HG03575 (cell line): ENCODE data around the gene NUTF2.

ENCODE experiments used
- ATAC-seq: cut with Tn5 transposase; IDR thresholded peaks from one replicate; pipeline ENCODE4 v1.9.1; 2021; ENCODE audit not compliant: unreplicated experiment, insufficient number of reproducible peaks, low FRiP score; ENCODE audit errors: extremely low read depth

NUTF2 gene

DNA sequence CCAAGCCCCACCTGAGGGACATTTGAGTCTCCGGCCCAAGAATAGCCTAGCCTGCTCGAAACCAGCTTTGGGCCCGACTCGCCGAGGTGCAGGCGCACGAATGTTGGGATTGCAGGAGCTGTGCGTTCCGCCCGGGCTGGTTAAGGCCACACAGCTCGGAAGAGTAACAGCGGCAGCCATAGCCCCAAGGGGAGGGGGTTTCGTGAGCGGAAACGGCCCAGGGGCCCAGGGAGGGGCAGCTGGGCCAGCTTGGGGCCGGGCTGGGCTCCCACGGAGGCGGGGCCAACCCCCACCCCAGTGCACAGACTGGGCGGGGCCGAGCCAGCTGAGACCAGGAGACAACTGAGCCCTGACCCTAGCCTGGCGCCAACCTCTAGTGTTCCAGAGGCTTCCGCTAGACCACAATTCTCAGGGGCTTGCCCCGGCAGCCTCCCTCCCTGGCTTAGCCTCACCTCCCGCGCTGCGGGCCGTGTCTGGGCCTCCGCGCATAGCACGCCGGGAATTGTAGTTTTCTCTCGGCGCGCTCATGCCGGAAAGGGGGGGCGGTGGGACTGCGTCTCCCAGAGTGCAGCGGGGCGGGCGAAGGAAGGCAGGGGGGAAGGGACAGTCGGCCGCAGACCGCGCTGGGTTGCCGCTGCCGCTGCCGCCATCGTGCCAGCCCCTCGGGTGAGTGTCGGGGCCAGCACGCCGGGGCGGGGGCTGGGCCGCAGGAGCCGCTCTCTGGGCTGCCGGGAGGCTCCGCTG lies at the start of gene NUTF2:
Gene NUTF2, plus strand, starts transcription at position 614 of the 744 bp plus-strand sequence. CDS start 18,198 bp downstream, outside the sequence.
- peak; percentile 33 for ATAC-seq

- no peak for ATAC-seq
Measured at GRCh38 chr16:67800338-67800926, 46.3 kb upstream of the NUTF2 start.

- no peak for ATAC-seq
Measured at GRCh38 chr16:67801241-67801640, 45.5 kb upstream of the NUTF2 start.

GRCh38 chr16:67801883-67802282 lies 44.9 kb upstream of the NUTF2 start:
- ATAC-seq: no peak

DNA sequence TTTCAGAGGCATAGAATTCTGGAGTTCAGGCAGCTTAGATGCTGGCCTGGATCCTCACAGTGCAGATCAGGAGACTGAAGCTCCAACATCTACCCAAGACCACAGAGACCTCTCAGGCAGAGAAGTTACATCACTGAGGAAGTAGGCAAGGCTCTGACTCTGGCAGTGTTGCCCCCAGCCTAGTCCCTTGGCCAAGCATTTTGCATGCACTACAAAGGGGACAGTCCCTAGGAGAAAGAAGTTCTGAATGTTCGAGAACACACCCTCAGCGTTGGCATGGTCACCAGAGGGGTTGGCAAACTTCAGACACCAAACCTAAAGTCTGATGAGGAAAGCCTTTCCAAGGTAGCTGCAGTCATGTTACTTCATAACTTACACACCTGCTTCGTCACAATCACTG lies 42.8 kb upstream of the NUTF2 start:
- ATAC-seq: no peak

DNA sequence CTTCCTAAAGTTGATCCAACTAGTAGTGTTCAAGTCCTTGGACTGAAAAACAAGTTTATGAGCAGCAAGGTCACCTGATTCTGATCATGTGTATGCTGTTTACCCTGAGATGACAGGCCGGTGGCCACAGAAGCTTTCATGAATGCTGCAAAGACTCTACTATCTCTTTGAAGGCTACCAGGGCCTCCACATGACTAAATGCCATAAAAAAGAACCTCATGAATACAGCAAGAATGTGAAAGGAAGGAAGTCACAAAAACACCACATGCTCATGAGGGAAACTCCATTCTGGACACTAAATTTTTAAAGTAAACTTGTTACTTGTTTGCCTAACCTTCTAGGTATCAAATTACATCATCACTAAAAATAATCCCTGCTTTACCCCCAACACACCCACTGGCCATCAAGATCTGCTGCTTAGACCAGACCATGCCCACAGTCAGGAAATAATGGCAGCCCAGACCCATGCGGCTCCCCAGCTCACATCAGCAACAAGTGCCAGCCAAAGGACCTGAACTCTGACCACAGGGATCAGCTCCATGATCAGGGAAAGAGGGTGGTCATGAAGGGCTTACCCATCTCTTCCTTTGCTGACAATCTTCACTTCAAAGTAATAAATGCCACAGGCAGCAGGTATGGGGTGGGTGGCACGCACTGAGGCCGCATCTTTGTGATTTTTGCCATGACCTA lies 41.7 kb upstream of the NUTF2 start:
- ATAC-seq: no peak

- ATAC-seq: no peak
Measured at GRCh38 chr16:67805718-67806427, 40.9 kb upstream of the NUTF2 start.

DNA sequence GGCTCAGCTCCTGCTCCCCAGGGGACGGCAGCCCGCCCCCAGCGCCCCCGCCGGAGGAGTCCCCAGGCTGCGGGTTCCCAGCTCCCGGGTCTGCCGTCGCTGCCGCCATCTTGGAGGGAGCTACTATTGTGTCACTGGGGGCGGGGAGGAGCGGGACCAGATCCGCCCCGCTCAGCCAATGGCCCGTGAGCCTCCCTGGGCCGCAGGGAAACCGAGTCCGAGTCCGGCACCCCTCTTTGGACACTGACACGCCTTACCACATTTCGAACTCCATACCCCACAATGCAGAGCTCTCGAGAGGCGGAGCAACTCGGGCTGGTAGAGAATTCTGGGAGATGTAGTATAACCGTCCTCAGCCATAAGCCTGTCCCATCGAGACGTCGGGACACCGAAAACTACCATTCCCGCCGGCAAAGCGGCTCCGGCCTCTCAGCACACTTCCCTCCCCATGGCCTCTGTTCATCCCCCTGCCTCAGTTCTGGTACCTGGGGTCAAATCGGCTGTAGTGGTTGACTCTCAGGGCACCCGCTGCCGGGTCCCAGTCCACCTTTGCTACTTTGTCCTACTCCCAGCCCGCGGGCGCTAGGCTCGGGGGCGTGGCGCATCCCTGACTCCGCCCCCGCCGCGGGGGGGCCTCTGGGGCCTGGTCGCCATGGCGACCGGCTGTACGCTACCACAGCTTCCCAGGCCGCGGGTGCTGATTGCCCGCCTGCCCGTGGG lies 40.1 kb upstream of the NUTF2 start, which contains the start of the genes RANBP10 and TSNAXIP1:
Gene RANBP10, minus strand, starts transcription at position 133 of the 720 bp plus-strand sequence. Its CDS starts 24 bp downstream, at position 109.
Gene TSNAXIP1, plus strand, starts transcription at position 462 of the 720 bp plus-strand sequence. CDS start 261 bp downstream, outside the sequence.
- ATAC-seq: peak; percentile 90

- ATAC-seq: no peak
Measured at GRCh38 chr16:67807148-67807682, 39.5 kb upstream of the NUTF2 start.

- ATAC-seq: no peak
Measured at GRCh38 chr16:67811899-67812298, 34.8 kb upstream of the NUTF2 start.

- no peak for ATAC-seq
Measured at GRCh38 chr16:67814567-67814966, 32.2 kb upstream of the NUTF2 start.

DNA sequence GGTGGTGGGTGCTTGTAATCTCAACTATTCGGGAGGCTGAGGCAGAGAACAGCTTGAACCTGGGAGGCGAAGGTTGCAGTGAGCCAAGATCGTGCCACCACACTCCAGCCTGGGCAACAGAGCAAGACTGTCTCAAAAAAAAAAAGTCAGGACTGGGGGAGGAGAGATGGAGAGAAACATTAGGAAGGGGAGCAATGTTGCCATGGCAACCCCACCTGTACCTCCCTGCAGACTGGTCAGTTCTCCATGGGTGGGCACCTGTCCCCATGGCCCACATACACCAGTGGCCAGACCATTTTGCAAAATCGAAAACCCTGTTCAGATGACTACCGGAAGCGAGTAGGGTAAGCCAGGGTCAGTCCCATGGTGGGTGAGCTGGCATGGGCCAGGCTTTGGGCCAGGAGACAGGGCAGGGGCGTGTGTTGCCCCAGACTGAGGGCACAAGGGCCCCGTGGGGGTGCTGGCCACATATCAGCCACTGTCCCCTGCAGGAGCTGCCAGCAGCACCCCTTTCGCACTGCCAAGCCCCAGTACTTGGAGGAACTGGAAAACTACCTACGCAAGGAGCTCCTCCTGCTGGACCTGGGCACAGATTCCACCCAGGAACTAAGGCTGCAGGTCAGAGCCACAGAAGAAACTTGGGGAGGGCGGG lies 26.0 kb upstream of the NUTF2 start:
- ATAC-seq: no peak

DNA sequence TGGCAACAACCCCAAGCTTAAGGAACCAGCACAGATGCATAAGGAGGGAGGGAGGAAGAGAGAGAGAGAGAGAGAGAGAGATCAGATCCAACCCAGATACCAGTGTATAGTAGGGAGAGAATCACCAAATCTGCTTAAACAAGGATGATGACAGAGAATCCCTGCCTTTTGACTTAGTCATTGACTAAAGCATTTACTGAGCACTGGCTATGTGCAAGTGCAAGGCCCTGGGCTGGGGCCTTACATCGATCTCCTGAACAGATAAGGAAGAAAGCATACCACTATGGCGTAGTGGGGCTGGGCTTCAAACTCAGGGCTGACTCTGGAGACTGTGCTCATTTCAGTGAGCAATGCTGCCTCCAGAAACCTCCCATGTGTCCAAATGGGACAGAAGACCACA lies 24.2 kb upstream of the NUTF2 start:
- no peak for ATAC-seq

DNA sequence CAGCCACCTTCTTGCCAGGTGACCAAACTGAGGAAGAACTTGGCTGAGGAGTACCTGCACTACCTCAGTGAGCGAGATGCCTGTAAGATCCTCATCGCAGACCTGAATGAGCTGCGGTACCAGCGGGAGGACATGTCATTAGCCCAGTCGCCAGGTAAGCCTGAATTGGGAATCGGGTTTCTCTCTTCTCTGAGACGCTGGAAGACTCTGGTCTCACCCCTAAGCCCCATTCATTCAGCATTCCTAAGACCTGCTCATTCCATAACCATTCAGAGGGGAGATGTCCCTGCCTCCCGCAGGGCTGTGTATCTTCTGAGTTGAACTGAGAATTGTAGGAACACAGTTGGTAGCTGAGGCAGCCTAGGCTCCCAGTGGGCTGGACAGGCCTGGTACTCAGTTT lies 21.6 kb upstream of the NUTF2 start:
- no peak for ATAC-seq

DNA sequence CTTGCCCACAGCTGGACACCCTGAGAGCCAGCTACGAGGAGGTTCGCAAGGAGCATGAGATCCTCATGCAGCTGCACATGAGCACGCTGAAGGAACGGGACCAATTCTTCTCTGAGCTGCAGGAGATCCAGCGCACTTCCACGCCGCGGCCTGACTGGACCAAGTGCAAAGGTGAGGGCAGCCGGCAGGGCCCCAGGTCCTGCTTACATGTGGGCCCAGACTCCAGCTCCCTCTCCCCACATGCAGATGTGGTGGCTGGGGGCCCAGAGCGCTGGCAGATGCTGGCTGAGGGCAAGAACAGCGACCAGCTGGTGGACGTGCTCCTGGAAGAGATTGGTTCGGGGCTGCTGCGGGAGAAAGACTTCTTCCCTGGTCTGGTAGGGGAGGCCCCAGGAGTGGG lies 20.8 kb upstream of the NUTF2 start:
- no peak for ATAC-seq

- no peak for ATAC-seq
Measured at GRCh38 chr16:67828651-67829050, 18.1 kb upstream of the NUTF2 start.

DNA sequence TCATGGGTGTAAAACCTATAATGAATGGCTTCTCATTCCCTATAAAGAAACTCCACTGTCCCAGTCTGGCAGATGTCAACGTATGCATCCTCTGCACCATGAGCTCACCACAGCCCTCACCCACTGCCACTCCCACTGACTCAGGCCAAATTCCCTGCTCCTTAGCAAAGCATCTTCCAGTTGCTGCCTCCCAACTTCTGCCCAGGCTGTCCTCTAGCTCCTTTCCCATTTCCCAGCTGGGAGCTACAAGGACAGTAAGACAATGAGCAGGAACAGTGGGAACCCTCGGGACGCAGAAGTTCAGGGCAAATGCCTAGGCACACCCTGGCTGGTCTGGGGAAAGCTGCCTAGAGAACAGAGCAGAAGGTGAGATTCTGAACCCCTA lies 13.7 kb upstream of the NUTF2 start:
- no peak for ATAC-seq
